ENCODE measurements around the gene MEGF6. TPM values are rescaled to one million over a fixed set of nuclear protein-coding genes. Genes with fewer than 3 reads are reported as not detected.

Gene MEGF6
- total RNA-seq, 6 experiments from 2014 or later = 2.2 to 9.6 (median 4.4) TPM

DNA sequence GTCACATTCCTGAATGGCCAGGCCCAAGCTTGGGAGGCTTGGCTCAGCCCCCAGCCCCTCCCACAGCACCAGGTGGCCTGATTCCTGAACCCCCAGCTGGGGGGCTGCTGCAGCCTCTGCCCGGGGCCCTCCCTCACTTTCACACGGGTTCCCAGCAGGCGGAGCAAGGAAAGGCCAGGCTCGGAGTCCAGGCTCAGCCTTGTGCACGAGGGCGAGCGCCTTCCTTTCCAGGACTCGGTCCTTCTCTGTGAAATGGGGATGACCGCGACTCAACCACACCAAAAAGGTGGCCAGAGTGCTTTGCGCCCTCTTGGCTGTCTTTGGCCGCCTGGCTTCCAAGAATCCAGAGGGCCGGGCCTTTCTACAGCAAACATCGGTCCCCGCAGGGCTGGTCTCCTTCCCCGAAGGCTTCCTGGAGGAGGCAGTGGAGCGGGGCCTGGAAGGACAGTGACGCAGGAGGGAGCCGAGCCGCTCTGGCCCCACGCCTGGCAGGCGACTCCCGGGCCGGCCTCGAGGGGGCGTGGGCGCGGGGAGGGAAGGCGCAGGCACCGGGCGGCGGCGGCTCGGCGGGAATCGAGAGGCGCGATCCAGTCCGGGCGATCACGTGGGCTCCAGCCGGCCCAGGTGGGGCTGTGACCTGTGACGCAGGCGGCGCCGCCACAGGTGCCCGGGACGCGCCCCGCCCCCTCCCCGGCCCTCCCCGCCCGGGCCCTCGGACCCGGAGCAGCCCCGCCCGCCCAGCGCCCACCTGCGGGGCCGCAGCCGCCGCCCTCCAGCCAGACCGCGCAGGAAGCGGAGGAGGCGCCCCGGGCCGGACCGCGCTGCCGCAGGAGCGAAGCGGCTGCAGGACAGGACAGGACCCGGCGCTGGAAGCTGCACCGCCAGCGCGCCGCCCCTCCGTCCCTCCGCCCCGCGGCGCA lies 157.2 kb downstream of the MEGF6 start, which contains the start of gene ARHGEF16:
TSS of gene ARHGEF16 (plus strand) at position 775 of the 920 bp plus-strand sequence. CDS start 8,420 bp downstream, outside the sequence.
- WGBS (ENCODE audit: insufficient coverage, low coverage, low lambda C conversion rate, missing lambda C conversion rate) = 6% methylated on average over 6 of the region's 84 CpGs
- H3K27me3 ChIP-seq = no peaks in the 10 kb centered on the region
- H3K4me3 ChIP-seq = peak within 1 kb of the TSS; percentile 64 to 67 (median 66)
- ATAC-seq = peak; percentile 80 to 84 (median 82)
- no peak for TF ChIP-seq POLR2A (IDR thresholded peaks at IDR 0.05)
- TF ChIP-seq, protein P1, sequence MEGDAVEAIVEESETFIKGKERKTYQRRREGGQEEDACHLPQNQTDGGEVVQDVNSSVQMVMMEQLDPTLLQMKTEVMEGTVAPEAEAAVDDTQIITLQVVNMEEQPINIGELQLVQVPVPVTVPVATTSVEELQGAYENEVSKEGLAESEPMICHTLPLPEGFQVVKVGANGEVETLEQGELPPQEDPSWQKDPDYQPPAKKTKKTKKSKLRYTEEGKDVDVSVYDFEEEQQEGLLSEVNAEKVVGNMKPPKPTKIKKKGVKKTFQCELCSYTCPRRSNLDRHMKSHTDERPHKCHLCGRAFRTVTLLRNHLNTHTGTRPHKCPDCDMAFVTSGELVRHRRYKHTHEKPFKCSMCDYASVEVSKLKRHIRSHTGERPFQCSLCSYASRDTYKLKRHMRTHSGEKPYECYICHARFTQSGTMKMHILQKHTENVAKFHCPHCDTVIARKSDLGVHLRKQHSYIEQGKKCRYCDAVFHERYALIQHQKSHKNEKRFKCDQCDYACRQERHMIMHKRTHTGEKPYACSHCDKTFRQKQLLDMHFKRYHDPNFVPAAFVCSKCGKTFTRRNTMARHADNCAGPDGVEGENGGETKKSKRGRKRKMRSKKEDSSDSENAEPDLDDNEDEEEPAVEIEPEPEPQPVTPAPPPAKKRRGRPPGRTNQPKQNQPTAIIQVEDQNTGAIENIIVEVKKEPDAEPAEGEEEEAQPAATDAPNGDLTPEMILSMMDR (IDR thresholded peaks at IDR 0.05) = peak; percentile 49 to 54 (median 54)
- H3K27ac ChIP-seq = peak within 1 kb of the TSS; percentile 22 to 53 (median 47)
- intact Hi-C loops (cut with DNase I) = loop anchor here in 1 of 2 donors (5.0 kb wide), 1 partner anchor 33 kb away; no protein-coding TSS in a partner anchor
- no peaks in the 10 kb centered on the region for H3K9me3 ChIP-seq
- no peaks in the 10 kb centered on the region for H3K36me3 ChIP-seq
- DNase-seq = peak; percentile 88 to 91 (median 90)
- peaks cover 0 to 10% (median 3%) of the 10 kb centered on the region in 4 donors for H3K4me1 ChIP-seq

DNA sequence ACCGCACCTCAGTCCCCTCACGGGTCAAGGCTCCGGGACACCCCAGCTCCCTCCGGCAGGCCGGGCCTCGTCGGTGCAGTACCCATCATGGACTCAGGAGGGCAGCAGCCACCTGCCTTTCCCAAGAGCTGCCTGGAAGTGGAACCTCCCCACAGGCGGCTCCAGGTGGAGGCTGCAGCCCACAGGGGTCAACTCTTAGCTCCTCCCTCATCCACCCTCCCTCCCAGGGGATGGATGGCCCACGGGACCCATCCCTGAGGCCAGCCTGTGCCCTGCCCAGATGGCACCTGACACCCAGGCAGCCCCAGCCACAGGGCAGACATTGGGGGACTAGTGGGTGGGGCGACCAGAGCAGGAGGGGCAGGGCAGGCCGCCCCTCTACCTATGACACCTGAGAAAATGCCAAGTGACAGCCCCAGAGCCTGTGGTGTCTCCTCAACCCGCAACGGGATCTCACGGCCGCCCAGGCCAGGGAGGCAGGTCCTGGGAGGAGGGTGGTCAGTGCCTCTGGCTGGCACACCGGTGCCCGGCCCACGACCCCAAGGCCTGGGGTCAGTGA lies 158.0 kb downstream of the MEGF6 start:
- Histone ChIP-seq H3K4me1 (peaks cover 0 to 10% (median 3%) of the 10 kb centered on the region in 4 donors), H3K36me3 (no peaks in the 10 kb centered on the region), H3K27ac (no peak overlapping the region), H3K9me3 (no peaks in the 10 kb centered on the region), H3K4me3 (no peak overlapping the region), H3K27me3 (no peaks in the 10 kb centered on the region)
- TF ChIP-seq, protein P1 (IDR thresholded peaks at IDR 0.05) = peak; percentile 93 to 98 (median 96)
- no peak for TF ChIP-seq POLR2A (IDR thresholded peaks at IDR 0.05)
- ATAC-seq = peak; percentile 83 to 86 (median 85)
- DNase-seq = peak; percentile 76 to 83 (median 76)
- intact Hi-C loops (cut with DNase I) = loop anchor here in 1 of 2 donors (5.0 kb wide), 1 partner anchor 34 kb away; no protein-coding TSS in a partner anchor
- 0% methylated on average over 2 of the region's 18 CpGs for WGBS (ENCODE audit: insufficient coverage, low coverage, low lambda C conversion rate, missing lambda C conversion rate)

DNA sequence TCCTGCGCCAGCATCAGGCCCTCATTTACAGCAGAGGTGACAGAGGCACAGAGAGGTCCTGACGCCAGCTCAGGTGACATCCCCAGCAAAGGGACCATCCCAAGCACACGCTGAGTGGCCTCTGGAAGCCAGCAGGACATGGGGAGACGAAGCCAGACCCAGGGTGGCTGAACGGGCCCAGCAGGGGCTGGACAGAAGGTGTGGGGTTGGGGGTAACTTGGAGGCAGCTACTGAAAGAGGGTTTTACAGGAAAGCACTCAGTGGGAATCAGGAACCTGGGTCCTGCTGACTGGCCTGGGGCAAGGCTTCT lies 158.5 kb downstream of the MEGF6 start:
- Histone ChIP-seq H3K4me3 (no peak overlapping the region), H3K36me3 (no peaks in the 10 kb centered on the region), H3K4me1 (peaks cover 0 to 10% (median 3%) of the 10 kb centered on the region in 4 donors), H3K27ac (no peak overlapping the region), H3K9me3 (no peaks in the 10 kb centered on the region), H3K27me3 (no peaks in the 10 kb centered on the region)
- peak in 1 of 3 donors; percentile 19 for DNase-seq
- TF ChIP-seq POLR2A (IDR thresholded peaks at IDR 0.05) = no peak
- TF ChIP-seq, protein P1 (IDR thresholded peaks at IDR 0.05) = no peak
- ATAC-seq = no peak
- intact Hi-C loops (cut with DNase I) = loop anchor here in 1 of 2 donors (5.0 kb wide), 1 partner anchor 34 kb away; no protein-coding TSS in a partner anchor
- 8% methylated on average over 3 of the region's 5 CpGs for WGBS (ENCODE audit: insufficient coverage, low coverage, low lambda C conversion rate, missing lambda C conversion rate)

DNA sequence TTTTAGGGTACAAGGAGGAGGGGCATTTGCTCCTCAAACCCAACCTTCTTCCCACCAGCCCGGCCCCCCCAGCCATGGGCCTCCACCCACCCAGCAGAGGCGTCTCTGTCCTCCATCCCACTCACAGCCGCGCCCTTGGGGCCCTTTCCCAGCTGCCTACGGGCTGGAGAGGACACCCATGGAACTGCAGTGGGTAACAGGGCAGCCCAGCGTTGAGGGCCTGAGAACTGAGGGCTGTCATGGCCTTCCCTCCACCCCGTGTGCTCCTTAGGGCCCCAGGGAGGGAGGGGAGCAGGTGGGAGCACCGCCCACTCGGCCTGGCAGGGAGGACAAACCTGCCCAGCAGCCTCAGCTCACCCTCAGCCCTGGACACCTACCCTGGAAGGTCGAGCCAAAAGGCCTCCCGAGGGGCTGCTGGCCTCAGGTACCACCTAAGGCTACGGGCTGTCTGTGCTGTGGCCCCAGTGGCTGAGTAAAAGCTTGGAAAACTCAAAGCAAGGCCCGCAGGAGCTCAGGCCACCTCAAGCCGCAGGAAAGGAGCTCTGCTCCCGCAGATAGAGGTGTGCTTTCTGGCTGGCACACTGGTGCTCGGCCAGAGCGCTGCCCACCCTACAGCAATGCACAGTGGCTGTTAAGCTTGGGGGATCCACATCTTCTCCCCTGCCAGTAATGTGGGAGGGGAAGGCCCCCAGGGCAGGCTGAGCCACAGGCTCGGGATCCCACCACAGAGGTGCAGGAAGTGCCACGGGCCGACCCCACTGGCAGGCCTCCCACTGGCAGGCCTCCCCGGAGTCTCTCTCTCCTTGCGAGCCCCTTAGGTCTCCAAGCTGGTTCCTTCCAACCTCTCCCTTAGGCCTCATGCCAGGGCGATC lies 159.1 kb downstream of the MEGF6 start:
- no peak for TF ChIP-seq POLR2A (IDR thresholded peaks at IDR 0.05)
- TF ChIP-seq, protein P1 (IDR thresholded peaks at IDR 0.05) = no peak
- Histone ChIP-seq H3K9me3 (no peaks in the 10 kb centered on the region), H3K27ac (no peak overlapping the region), H3K36me3 (no peaks in the 10 kb centered on the region), H3K4me3 (no peak overlapping the region), H3K27me3 (no peaks in the 10 kb centered on the region), H3K4me1 (peaks cover 0 to 10% (median 3%) of the 10 kb centered on the region in 4 donors)
- 90% methylated on average over 2 of the region's 23 CpGs for WGBS (ENCODE audit: insufficient coverage, low coverage, low lambda C conversion rate, missing lambda C conversion rate)
- DNase-seq (peak in 1 of 3 donors; percentile 14), ATAC-seq (no peak)
- intact Hi-C loops (cut with DNase I) = loop anchor here in 1 of 2 donors (5.0 kb wide), 1 partner anchor 35 kb away; no protein-coding TSS in a partner anchor

Data from right lobe of liver (tissue), 6 donors.